Stomach (tissue), 9 donors: ENCODE results near the gene WDR64. TPM values are rescaled to one million over a fixed set of nuclear protein-coding genes. Genes with fewer than 3 reads are reported as not detected.

Experiments
- DNase-seq, 2 donors: peaks; one replicate each; pipeline versions ENCODE4 v3.0.0 to v3.0.0-alpha.2; 2013 to 2019
- H3K27ac ChIP-seq, 5 donors: fragments of 200-600 bp in 4 of 5; sonication (generic) in 4 of 5; one replicate each; pipeline ENCODE4 v1.5.1; 2013 to 2019; ENCODE audit warnings: mild to moderate bottlenecking in 1 of 5, moderate library complexity in 1 of 5
- H3K27me3 ChIP-seq, 3 donors: fragments of 200-600 bp; sonication (generic); one replicate each; pipeline ENCODE4 v1.5.1; 2017 to 2019; ENCODE audit warnings: mixed run types in 1 of 3
- H3K36me3 ChIP-seq, 4 donors: fragments of 200-600 bp; sonication (generic); 1 replicate in 3 of 4; 2 replicates in 1 of 4; pipeline ENCODE4 v1.5.1; 2016 to 2019
- H3K4me1 ChIP-seq, 4 donors: fragments of 200-600 bp; sonication (generic); one replicate each; pipeline ENCODE4 v1.5.1; 2016 to 2019
- H3K4me3 ChIP-seq, 4 donors: fragments of 200-600 bp; sonication (generic) in 3 of 4; one replicate each; pipeline ENCODE4 v1.5.1; 2016 to 2019; ENCODE audit warnings: mild to moderate bottlenecking in 1 of 4
- H3K9me3 ChIP-seq, 4 donors: fragments of 200-600 bp; sonication (generic); one replicate each; pipeline ENCODE4 v1.5.1; 2016 to 2019
- EP300 ChIP-seq: sonication (generic); formaldehyde crosslinking; IDR thresholded peaks from one replicate; pipeline ENCODE4 v1.6.1; 2017; ENCODE audit warnings: antibody characterized with exemption
- POLR2A ChIP-seq, 4 donors: fragments of 450-650 bp; IDR thresholded peaks; one replicate each; pipeline ENCODE4 v1.6.1; 2016; ENCODE audit warnings: antibody characterized with exemption in 4 of 4, control low read depth in 2 of 4, mild to moderate bottlenecking in 1 of 4, moderate library complexity in 1 of 4
- POLR2AphosphoS5 ChIP-seq, 3 donors: sonication (generic); formaldehyde crosslinking; IDR thresholded peaks; one replicate each; pipeline ENCODE4 v1.6.1; 2016; ENCODE audit warnings: antibody characterized with exemption in 3 of 3
- WGBS, 5 donors: extraction: QIAGEN DNeasy Blood & Tissue Kit in 3 of 5; methylation state at CpG; one replicate each; pipeline versions ENCODE4 v1.1.5 to v1.1.7; 2013 to 2018; 5-methylcytosine and 5-hydroxymethylcytosine counted together
- intact Hi-C: fragments of 100-400 bp; cut with DNase I; formaldehyde crosslinking; loops from one replicate; pipeline ENCODE4 v1.15.1; 2023; ENCODE audit warnings: low total_unique reads
- polyA plus RNA-seq, 3 donors: library from polyadenylated mRNA; stranded (reverse); fragments of 200-250 nt; gene quantifications; one replicate each; pipeline ENCODE4 v1.2.3, GENCODE V29; 2013
- total RNA-seq, 5 donors: library from RNA; depleted of rRNA; stranded (reverse); fragments of >200 nt; gene quantifications; one replicate each; pipeline versions ENCODE4 v1.1.0 to v1.2.3, GENCODE V29; 2014 to 2016
- TF ChIP-seq, protein P1 (sequence below), 7 experiments: fragments of 450-650 bp in 4 of 7; fragments of 200-600 bp in 3 of 7; sonication (generic) in 3 of 7; IDR thresholded peaks; one replicate each; pipeline ENCODE4 v1.5.1; 2016 to 2019; ENCODE audit warnings: antibody characterized with exemption in 7 of 7, control low read depth in 2 of 7, mild to moderate bottlenecking in 1 of 7
- donor health status: healthy with polysubstance abuse.
- donor health status: Bipolar disorder and iron deficiency.
- donor health status: healthy.

Gene WDR64
- total and polyA plus RNA-seq, 8 donors: 0.61 TPM; not detected in 7

DNA sequence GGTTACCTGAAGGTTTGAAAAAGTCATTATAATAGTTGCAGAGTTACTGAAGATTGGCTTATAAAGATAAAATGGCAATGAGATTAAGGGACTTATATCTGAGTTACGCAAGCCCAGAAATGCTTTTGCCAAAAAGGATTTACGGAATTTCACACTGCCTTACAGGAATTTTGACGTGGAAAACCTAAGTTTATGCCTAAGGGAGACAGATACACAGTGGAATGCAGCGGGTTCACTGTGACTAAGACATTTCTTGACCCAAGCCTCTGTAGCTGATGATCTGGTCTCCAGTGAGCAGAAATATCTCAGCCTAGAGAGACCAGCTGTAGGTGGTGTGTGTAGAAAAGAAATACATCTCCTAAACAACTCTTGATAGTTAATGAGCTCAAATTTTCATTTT lies 185.8 kb downstream of the WDR64 start:
- Histone ChIP-seq H3K9me3 (no peaks in the 10 kb centered on the region), H3K27me3 (no peaks in the 10 kb centered on the region), H3K27ac (no peak overlapping the region), H3K4me1 (no peaks in the 10 kb centered on the region), H3K4me3 (no peak overlapping the region), H3K36me3 (no peaks in the 10 kb centered on the region)
- intact Hi-C loops: loop anchor here (10.0 kb wide), 1 partner anchor 233 kb away; no protein-coding TSS in a partner anchor
- no peak for DNase-seq
- whole genome bisulfite sequencing, 5 donors: 70 to 86% (median 80%) methylated on average over 4 of the region's 4 CpGs
- TF ChIP-seq EP300 (no peak), POLR2A (IDR thresholded peaks at IDR 0.05) (no peak), POLR2AphosphoS5 (IDR thresholded peaks at IDR 0.05) (no peak)
- TF ChIP-seq, protein P1, sequence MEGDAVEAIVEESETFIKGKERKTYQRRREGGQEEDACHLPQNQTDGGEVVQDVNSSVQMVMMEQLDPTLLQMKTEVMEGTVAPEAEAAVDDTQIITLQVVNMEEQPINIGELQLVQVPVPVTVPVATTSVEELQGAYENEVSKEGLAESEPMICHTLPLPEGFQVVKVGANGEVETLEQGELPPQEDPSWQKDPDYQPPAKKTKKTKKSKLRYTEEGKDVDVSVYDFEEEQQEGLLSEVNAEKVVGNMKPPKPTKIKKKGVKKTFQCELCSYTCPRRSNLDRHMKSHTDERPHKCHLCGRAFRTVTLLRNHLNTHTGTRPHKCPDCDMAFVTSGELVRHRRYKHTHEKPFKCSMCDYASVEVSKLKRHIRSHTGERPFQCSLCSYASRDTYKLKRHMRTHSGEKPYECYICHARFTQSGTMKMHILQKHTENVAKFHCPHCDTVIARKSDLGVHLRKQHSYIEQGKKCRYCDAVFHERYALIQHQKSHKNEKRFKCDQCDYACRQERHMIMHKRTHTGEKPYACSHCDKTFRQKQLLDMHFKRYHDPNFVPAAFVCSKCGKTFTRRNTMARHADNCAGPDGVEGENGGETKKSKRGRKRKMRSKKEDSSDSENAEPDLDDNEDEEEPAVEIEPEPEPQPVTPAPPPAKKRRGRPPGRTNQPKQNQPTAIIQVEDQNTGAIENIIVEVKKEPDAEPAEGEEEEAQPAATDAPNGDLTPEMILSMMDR (IDR thresholded peaks at IDR 0.05): no peak

DNA sequence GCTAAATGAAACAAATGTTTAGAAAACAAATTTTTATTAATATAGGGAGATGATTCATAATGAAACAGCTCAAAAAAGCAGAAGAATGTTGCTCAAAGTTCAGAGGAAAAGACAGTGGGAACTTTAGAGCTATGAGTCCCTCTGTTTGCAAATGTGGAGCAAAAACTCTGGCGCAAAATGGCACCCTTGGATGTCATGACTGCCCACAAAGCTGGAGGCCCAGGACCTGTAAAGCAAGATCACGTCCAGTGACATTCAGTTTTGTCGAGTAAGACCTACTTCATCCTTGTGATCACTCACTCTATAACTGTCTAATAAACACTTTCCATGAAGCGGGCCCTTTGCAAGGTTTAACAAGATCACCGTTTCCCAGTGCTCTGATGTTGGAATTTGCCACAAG lies 186.8 kb downstream of the WDR64 start:
- Histone ChIP-seq H3K27ac (no peak overlapping the region), H3K36me3 (no peaks in the 10 kb centered on the region), H3K4me1 (no peaks in the 10 kb centered on the region), H3K27me3 (no peaks in the 10 kb centered on the region), H3K4me3 (no peak overlapping the region), H3K9me3 (no peaks in the 10 kb centered on the region)
- DNase-seq: no peak
- TF ChIP-seq EP300 (no peak), POLR2A (IDR thresholded peaks at IDR 0.05) (no peak), POLR2AphosphoS5 (IDR thresholded peaks at IDR 0.05) (no peak)
- TF ChIP-seq, protein P1 (IDR thresholded peaks at IDR 0.05): no peak
- 88 to 94% (median 92%) methylated on average over 5 of the region's 5 CpGs for WGBS, 5 donors
- intact Hi-C loops: loop anchor here (10.0 kb wide), 1 partner anchor 234 kb away; no protein-coding TSS in a partner anchor

DNA sequence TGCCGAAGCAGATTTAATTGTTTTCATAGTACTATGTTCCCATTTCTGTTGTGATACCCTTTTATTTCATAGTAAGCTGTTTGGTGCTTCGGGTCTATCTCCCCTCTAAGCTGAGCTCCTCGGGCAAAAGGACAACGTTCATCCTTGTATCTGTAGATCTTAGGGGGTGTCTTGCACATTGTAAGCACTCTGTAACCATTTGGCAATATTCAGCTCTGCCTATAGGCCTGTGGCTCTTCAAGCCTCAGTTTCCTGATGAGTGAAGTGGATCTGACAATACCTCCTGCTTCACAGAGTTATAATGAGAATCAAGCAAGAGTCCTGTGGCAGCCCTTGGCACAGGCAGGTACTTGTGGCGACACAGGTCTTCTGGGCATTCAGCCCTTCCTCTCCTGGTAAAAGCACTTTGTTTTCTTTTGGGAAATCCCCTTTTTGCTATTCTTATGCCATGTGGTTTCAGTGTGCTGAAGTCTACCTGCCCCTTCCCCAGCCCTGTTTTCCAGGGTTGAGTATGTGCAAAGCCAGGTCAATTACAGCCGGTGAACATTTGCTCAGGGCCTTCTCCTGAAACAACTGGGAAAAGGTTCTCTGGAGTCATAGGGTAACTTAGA lies 187.4 kb downstream of the WDR64 start:
- WGBS, 5 donors: 81 to 91% (median 84%) methylated on average over 6 of the region's 6 CpGs
- intact Hi-C loops: loop anchor here (10.0 kb wide), 1 partner anchor 235 kb away; no protein-coding TSS in a partner anchor
- no peak for DNase-seq

DNA sequence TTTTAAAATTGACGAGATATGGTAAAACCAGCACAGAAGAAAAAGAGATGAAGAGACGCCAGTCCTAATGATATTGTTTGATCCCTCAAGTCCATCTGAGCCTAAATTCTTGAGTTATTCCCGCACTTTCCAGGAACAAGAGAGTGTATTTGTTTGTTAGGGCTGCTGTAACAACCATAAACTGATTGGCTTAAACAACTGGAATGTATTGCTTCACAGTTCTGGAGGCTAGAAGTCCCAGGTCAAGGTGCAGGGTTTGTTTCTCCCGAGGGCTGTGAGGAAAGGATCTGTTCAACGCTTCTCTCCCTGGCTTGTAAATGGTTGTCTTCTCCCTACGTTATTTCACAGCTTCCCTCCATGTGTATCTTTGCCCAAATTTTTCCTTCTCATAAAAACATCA lies 188.1 kb downstream of the WDR64 start:
- intact Hi-C loops: no loop called here
- TF ChIP-seq, protein P1 (IDR thresholded peaks at IDR 0.05): no peak
- TF ChIP-seq POLR2A (IDR thresholded peaks at IDR 0.05) (no peak), EP300 (no peak), POLR2AphosphoS5 (IDR thresholded peaks at IDR 0.05) (no peak)
- Histone ChIP-seq H3K9me3 (no peaks in the 10 kb centered on the region), H3K4me1 (no peaks in the 10 kb centered on the region), H3K4me3 (no peak overlapping the region), H3K36me3 (no peaks in the 10 kb centered on the region), H3K27me3 (no peaks in the 10 kb centered on the region), H3K27ac (no peak overlapping the region)
- DNase-seq: no peak
- WGBS, 5 donors: 85 to 87% (median 87%) methylated on average over 6 of the region's 6 CpGs

More for the DNA sequence above, 187.4 kb downstream of the WDR64 start:
- no peak overlapping the region for H3K4me3 ChIP-seq
- no peak overlapping the region for H3K27ac ChIP-seq
- H3K27me3 ChIP-seq: no peaks in the 10 kb centered on the region
- H3K9me3 ChIP-seq: no peaks in the 10 kb centered on the region
- TF ChIP-seq POLR2A (IDR thresholded peaks at IDR 0.05) (no peak), POLR2AphosphoS5 (IDR thresholded peaks at IDR 0.05) (no peak), EP300 (no peak)
- TF ChIP-seq, protein P1 (IDR thresholded peaks at IDR 0.05): no peak
- no peaks in the 10 kb centered on the region for H3K36me3 ChIP-seq
- H3K4me1 ChIP-seq: no peaks in the 10 kb centered on the region
